LHCN-M2 (cell line): ENCODE results near the gene ORAI3. TPM values are rescaled to one million over a fixed set of nuclear protein-coding genes. Genes with fewer than 3 reads are reported as not detected.

ENCODE experiments used
- DNase-seq: peaks from one replicate; pipeline ENCODE4 v3.0.0-alpha.2; 2012; ENCODE audit warnings: low read depth
- total RNA-seq: library from RNA; depleted of rRNA; stranded (reverse); fragments of >200 nt; gene quantifications from 2 replicates; pipeline ENCODE4 v1.2.3, GENCODE V29; 2014

The ORAI3 gene
- total RNA-seq, 1 experiment from 2014 or later: 73.6 TPM

- no peak for DNase-seq
These were observed 2.0 kb upstream of the ORAI3 start for GRCh38 chr16:30946671-30947540.

DNA sequence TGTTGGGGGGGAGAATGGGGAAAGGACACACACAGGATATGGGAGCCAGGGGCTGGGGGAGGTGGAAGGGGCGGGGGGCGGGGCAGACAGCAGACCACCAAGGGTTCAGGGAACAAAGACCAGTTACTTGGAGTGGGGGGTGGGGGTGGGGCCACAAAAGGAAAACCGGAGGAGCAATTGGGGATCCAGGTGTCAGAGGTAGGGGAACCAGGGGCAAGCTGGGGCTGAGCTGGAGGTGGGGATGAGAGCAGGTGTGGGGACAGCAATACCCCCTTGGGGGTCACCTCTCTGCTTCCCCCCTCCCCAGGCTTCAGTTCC lies 1.4 kb upstream of the ORAI3 start:
- DNase-seq: no peak

DNA sequence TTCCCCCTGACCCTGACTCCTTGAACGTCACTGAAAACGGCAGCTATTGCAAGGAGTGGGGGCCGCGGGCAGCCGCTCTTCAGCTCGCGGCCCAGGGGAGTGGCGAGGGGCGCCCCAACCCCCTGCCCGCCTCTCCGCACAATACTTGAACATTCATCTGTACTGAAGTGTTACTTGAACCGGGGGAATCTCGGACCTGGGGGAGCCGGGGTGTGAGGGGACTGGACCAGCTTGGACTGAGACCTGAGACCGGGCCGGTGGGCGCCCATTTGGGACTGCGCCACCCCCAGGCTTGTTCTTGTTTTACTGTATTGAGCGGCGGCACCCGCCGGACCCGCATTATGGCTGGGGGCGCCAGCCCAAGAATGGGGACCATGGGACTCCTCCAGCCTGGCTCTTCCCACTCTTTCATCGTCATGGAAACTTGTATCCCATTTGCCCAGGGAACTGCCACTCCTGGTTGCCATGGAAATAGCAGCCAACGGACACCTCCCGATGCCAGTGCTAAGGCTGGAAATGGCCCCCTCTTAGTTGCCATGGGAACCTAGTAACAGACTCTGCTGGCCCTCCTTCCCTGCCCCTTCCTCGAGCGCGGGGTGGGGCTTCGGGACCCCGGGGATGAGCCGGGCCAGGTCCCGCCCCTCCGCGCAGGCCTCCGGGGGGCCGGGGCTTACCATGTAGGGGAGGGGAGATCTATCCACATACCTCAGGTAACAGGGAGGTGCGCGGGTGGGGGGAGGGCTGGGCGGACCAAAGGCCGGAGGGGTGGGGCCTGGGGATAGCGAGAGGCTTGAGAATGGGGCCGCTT lies 805 bp upstream of the ORAI3 start:
- DNase-seq: peak; percentile 98

DNA sequence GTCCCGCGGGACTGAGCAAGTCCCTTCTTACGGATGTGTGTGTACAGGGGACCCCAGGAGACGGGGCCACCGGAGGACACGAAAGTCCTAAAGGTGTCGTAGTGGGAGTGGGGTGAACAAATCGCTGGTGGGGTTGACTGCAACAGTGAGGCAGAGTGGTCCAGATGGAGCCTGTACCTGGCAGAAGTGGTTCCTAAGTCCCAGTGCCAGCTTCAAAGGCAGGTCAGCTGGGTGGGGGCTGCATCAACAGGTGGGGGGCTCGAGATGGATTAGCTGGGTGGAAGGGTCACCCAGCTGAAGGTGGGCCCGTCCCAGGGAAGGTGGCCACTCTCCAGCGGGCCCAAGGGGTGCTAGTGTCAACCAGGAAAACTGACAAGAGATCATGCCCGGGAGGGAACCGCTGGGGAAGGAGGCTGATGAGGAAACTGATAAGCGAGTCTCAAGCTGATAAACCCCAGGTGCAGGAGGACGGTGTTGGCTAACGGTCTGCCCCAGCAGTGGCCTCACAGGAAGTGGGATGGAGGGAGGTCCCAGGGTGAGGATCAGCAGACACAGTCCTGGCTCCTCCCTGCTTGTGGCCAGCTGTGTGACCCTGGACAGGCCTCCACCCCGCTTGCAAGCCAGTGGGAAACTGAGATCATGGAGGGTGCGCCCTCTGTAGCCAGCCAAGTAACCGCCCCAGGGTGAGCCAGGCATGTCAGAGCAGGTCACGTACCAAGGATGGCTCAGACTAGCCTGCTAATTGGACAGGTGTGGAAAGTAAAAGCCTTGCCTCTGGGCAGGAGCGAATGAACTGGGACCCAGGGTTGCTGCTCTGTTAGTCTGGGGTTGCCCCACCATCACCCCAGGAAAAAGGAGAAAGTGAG lies 1.0 kb downstream of the ORAI3 start:
- DNase-seq: peak; percentile 93

DNA sequence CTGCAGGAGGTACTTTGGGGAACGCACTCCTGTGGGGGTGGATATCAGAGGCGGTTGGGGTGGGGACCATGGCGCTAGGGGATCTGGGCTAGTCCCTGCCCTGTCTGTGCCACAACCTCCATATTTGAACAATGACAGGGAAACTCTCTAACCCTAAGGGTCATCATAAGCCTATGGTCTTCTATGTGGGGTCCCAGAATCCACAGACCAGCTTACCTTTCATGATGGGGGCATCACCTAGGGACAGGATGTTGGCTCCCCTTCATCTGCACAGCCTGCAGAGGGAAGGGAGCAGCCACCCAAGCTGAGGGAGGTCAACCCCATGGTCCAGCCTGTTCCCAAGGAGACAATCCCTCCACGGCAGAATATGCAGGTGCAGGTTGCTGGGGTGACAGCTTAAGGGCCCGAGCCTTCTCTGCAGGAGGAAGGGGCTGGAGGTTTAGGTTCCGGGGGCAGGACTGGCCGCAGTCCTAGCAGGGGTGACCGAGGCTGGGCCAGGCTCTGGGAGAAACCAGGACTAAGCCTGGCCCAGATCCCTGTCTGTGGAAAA lies 1.7 kb downstream of the ORAI3 start:
- no peak for DNase-seq

GRCh38 chr16:30951193-30951592 lies 2.3 kb downstream of the ORAI3 start:
- no peak for DNase-seq

- DNase-seq: no peak
These were observed 2.9 kb downstream of the ORAI3 start for GRCh38 chr16:30951750-30952149.

DNA sequence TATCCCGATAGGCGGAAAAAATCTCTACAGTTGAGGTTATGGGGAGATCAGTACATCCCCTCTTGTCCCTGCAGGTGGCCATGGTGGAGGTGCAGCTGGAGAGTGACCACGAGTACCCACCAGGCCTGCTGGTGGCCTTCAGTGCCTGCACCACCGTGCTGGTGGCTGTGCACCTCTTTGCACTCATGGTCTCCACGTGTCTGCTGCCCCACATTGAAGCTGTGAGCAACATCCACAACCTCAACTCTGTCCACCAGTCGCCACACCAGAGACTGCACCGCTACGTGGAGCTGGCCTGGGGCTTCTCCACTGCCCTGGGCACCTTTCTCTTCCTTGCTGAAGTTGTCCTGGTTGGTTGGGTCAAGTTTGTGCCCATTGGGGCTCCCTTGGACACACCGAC lies 4.2 kb downstream of the ORAI3 start:
- no peak for DNase-seq

GRCh38 chr16:30953511-30954124 lies 4.8 kb downstream of the ORAI3 start:
- DNase-seq: peak; percentile 61

DNA sequence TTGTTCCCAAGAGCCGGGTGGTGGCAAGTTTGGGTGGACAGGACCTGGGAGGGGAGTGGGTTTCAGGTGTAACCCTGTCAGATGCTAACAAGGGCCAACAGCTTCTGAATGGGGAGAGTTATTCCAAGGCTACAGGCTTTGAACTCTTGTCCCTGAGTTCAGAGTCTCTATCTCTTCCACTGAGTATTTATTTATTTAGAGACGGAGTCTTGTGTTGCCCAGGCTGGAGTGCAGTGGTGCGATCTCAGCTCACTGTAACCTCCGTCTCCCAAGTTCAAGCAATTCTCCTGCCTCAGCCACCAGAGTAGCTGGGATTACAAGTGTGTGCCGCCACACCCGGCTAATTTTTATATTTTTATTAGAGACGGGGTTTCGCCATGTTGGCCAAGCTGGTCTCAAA lies 6.1 kb downstream of the ORAI3 start:
- DNase-seq: no peak

- peak; percentile 84 for DNase-seq
These were observed 8.0 kb downstream of the ORAI3 start for GRCh38 chr16:30956601-30957455.

DNA sequence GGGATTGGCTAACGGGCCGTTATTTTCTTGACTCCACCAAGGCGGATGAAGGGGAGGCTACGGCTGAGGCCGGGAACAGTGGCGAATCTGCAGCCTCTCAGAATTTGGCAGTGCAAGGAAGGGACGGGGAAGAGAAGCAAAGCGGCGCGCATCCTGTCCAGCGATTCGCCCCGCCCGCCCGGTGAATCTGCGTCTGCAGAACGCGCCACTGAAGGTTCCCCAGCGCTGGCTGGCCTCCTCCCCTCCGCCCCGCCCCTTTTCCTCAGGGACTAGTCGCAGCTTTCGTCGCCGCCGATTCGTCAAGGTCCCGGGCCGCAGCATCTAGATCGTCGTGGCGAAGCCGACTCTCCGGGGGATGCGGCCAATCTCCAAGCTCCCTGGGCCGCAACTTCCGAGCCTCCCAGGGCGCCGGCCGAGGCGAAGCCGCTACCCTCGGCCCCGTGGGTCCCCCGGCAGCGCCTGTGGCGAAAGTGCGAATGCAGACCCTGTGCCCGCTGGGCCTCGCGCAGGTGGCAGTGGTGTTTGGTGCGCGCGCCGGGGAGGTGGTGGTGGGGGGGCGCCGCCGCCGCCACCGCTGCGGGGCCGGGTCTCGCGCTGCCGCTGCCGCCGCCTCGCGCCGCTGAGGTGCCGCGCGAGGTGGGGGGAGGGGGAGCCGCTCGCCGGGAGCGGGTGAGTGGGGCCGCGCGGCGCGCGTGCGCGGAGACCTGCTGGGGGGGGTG lies 8.7 kb downstream of the ORAI3 start, which contains the start of gene SETD1A:
SETD1A (plus strand) TSS at position 299 of the 719 bp plus-strand sequence. CDS start 978 bp downstream, outside the sequence.
- peak; percentile 94 for DNase-seq

- DNase-seq: peak; percentile 47
These were observed 9.6 kb downstream of the ORAI3 start for GRCh38 chr16:30958175-30959079.

GRCh38 chr16:30961384-30961783 lies 12.5 kb downstream of the ORAI3 start:
- DNase-seq: no peak

GRCh38 chr16:30963925-30964511 lies 15.2 kb downstream of the ORAI3 start:
- no peak for DNase-seq

GRCh38 chr16:30964574-30965226 lies 15.8 kb downstream of the ORAI3 start:
- no peak for DNase-seq

DNA sequence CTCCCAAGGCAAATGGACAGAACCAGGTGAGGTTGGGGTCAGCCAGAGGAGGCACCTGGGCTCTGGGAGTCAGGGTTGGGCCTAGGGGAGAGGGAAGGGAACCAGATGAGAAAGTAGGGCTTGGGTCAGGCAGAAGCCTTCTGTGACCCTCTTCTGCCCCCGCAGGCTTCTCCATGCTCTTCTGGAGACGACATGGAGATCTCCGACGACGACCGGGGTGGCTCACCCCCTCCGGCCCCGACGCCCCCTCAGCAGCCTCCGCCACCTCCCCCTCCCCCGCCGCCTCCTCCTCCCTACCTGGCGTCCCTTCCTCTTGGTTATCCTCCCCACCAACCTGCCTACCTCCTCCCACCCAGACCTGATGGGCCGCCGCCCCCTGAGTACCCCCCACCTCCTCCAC lies 16.6 kb downstream of the ORAI3 start:
- no peak for DNase-seq
